Fibroblast of lung (primary cell): ENCODE data around the gene FNDC3B.

Experiments
- EZH2 ChIP-seq: IDR thresholded peaks from 2 replicates; pipeline ENCODE4 v1.5.1; 2012; ENCODE audit warnings: low read length, control low read depth, mild to moderate bottlenecking; ENCODE audit errors: missing control alignments
- TF ChIP-seq, protein P1 (sequence below), 2 donors: IDR thresholded peaks in 1 of 2; conservative IDR thresholded peaks in 1 of 2; 1 replicate in 1 of 2; 2 replicates in 1 of 2; pipeline ENCODE4 v1.5.1; 2011 to 2012; ENCODE audit warnings: low read length in 2 of 2, control low read depth in 1 of 2, inconsistent platforms in 1 of 2, low read depth in 1 of 2, mild to moderate bottlenecking in 1 of 2

DNA sequence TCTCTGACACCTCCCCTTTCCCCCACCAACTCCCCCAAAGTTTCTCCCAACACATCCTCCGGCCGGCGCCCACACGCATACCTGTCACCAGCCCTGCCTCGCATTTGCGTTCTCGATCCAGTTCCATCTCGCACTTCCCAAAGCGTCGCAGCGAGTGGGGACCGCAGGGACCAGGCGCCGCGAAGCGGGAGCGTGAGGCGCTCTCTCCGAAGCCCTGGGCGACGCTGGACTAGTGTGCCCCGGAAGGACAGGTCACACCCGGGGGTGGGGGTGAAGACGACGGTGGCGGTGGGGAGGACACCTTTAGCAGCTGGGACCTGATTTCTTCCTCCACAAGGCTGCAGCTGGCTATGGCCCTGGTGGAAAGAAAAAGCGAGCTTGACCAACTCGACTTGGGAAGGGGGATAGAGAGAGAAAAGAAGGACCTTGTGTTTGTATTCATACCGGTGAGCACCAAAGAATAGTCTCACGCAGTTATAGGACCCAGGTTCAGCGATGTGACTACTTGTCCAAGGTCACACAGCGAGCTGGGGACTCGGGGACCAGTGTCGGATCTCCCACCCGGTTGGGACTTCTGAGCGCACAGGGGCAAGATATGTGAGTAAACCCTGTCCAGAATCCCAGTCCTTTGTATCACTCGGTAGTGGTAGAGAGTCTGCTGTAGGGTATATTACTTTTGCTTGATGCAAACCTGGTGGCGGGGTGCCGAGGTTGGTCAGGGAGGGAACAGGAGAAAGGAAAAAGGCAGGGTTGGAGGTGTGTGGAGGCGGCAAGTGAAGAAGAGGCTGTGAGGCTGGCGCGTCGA, 409.5 kb downstream of the FNDC3B start:
- TF ChIP-seq, protein P1, sequence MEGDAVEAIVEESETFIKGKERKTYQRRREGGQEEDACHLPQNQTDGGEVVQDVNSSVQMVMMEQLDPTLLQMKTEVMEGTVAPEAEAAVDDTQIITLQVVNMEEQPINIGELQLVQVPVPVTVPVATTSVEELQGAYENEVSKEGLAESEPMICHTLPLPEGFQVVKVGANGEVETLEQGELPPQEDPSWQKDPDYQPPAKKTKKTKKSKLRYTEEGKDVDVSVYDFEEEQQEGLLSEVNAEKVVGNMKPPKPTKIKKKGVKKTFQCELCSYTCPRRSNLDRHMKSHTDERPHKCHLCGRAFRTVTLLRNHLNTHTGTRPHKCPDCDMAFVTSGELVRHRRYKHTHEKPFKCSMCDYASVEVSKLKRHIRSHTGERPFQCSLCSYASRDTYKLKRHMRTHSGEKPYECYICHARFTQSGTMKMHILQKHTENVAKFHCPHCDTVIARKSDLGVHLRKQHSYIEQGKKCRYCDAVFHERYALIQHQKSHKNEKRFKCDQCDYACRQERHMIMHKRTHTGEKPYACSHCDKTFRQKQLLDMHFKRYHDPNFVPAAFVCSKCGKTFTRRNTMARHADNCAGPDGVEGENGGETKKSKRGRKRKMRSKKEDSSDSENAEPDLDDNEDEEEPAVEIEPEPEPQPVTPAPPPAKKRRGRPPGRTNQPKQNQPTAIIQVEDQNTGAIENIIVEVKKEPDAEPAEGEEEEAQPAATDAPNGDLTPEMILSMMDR (conservative IDR thresholded peaks at IDR 0.05 in 1 of 2, IDR thresholded peaks at IDR 0.05 in 1 of 2; ENCODE audit: low read depth in 1 of 2, low read length in 2 of 2): no peak
- TF ChIP-seq EZH2: no peak
